ENCODE measurements around the gene TWNK.
A peak's percentile ranks its signal among the peaks of the same experiment; 100 is the strongest.

Gene TWNK

GRCh38 chr10:100996678-100997359 is 9.5 kb downstream of the TWNK start:
- no peak for DNase-seq (ENCODE audit: low read depth)

- peak; percentile 61 for DNase-seq (ENCODE audit: low read depth)
These were observed 10.2 kb downstream of the TWNK start for GRCh38 chr10:100997360-100998182.

GRCh38 chr10:100998183-100998990 is 11.0 kb downstream of the TWNK start:
- DNase-seq (ENCODE audit: low read depth) = peak; percentile 79

- DNase-seq (ENCODE audit: low read depth) = peak; percentile 50
These were observed 11.8 kb downstream of the TWNK start for GRCh38 chr10:100998991-100999741.

GRCh38 chr10:100999742-101000126 is 12.4 kb downstream of the TWNK start, which contains the start of gene LZTS2:
TSS of gene LZTS2 (plus strand) at chr10:100999808. CDS start at chr10:101002539, 2,731 bp downstream.
- DNase-seq (ENCODE audit: low read depth) = no peak

- DNase-seq (ENCODE audit: low read depth) = peak; percentile 17
These were observed 13.0 kb downstream of the TWNK start for GRCh38 chr10:101000127-101000914.

GRCh38 chr10:101000915-101001658 is 13.7 kb downstream of the TWNK start:
- peak; percentile 75 for DNase-seq (ENCODE audit: low read depth)

GRCh38 chr10:101001659-101002035 is 14.3 kb downstream of the TWNK start:
- DNase-seq (ENCODE audit: low read depth) = no peak

GRCh38 chr10:101002456-101002855 is 15.1 kb downstream of the TWNK start:
- DNase-seq (ENCODE audit: low read depth) = no peak

- no peak for DNase-seq (ENCODE audit: low read depth)
These were observed 16.4 kb downstream of the TWNK start for GRCh38 chr10:101003639-101004206.

GRCh38 chr10:101005361-101005760 is 18.0 kb downstream of the TWNK start:
- DNase-seq (ENCODE audit: low read depth) = no peak

GRCh38 chr10:101005869-101006567 is 18.7 kb downstream of the TWNK start:
- no peak for DNase-seq (ENCODE audit: low read depth)

- DNase-seq (ENCODE audit: low read depth) = no peak
These were observed 19.3 kb downstream of the TWNK start for GRCh38 chr10:101006593-101007098.

- DNase-seq (ENCODE audit: low read depth) = no peak
These were observed 19.9 kb downstream of the TWNK start for GRCh38 chr10:101007099-101007711.

- no peak for DNase-seq (ENCODE audit: low read depth)
These were observed 20.8 kb downstream of the TWNK start for GRCh38 chr10:101007915-101008822.

- DNase-seq (ENCODE audit: low read depth) = no peak
These were observed 21.6 kb downstream of the TWNK start for GRCh38 chr10:101008823-101009423.

- DNase-seq (ENCODE audit: low read depth) = no peak
These were observed 23.0 kb downstream of the TWNK start for GRCh38 chr10:101010329-101010728.

All from amniotic epithelial cell (primary cell).